ENCODE measurements around the gene UQCC3. TPM values are rescaled to one million over a fixed set of nuclear protein-coding genes. Genes with fewer than 3 reads are reported as not detected.

Gene UQCC3
- total RNA-seq, 1 experiment from 2014 or later, result 17.9 TPM

DNA sequence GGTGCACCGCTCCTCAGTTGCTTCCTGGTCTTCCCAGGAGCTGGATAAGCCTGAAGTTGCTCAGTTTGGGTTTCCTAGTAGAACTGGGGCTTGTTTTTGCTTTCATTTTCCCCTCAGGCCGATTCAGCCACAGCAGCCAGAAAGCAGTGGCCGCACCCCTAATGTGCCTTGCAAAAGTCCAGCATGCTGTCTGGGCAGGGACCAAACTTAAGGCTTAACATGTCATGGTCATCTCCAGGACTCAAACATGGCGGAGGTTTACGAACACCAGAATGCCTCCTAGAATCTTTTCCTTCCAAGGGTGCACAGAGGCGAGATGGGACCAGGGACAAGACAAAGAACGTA lies 38.5 kb downstream of the UQCC3 start (continued):
- TF ChIP-seq, protein P1, sequence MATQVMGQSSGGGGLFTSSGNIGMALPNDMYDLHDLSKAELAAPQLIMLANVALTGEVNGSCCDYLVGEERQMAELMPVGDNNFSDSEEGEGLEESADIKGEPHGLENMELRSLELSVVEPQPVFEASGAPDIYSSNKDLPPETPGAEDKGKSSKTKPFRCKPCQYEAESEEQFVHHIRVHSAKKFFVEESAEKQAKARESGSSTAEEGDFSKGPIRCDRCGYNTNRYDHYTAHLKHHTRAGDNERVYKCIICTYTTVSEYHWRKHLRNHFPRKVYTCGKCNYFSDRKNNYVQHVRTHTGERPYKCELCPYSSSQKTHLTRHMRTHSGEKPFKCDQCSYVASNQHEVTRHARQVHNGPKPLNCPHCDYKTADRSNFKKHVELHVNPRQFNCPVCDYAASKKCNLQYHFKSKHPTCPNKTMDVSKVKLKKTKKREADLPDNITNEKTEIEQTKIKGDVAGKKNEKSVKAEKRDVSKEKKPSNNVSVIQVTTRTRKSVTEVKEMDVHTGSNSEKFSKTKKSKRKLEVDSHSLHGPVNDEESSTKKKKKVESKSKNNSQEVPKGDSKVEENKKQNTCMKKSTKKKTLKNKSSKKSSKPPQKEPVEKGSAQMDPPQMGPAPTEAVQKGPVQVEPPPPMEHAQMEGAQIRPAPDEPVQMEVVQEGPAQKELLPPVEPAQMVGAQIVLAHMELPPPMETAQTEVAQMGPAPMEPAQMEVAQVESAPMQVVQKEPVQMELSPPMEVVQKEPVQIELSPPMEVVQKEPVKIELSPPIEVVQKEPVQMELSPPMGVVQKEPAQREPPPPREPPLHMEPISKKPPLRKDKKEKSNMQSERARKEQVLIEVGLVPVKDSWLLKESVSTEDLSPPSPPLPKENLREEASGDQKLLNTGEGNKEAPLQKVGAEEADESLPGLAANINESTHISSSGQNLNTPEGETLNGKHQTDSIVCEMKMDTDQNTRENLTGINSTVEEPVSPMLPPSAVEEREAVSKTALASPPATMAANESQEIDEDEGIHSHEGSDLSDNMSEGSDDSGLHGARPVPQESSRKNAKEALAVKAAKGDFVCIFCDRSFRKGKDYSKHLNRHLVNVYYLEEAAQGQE (IDR thresholded peaks at IDR 0.05; ENCODE audit: low read depth), result no peak
- TF ChIP-seq SRF (IDR thresholded peaks at IDR 0.05; ENCODE audit: low read depth) (no peak), SP1 (IDR thresholded peaks at IDR 0.05; ENCODE audit: low read depth) (no peak), CEBPB (IDR thresholded peaks at IDR 0.05; ENCODE audit: low read depth) (no peak), ZFX (IDR thresholded peaks at IDR 0.05) (no peak), RAD21 (IDR thresholded peaks at IDR 0.05; ENCODE audit: low read depth) (no peak), EGR1 (IDR thresholded peaks at IDR 0.05; ENCODE audit: low read depth) (no peak), ZNF274 (IDR thresholded peaks at IDR 0.05; ENCODE audit: low read depth, low read length) (no peak)

DNA sequence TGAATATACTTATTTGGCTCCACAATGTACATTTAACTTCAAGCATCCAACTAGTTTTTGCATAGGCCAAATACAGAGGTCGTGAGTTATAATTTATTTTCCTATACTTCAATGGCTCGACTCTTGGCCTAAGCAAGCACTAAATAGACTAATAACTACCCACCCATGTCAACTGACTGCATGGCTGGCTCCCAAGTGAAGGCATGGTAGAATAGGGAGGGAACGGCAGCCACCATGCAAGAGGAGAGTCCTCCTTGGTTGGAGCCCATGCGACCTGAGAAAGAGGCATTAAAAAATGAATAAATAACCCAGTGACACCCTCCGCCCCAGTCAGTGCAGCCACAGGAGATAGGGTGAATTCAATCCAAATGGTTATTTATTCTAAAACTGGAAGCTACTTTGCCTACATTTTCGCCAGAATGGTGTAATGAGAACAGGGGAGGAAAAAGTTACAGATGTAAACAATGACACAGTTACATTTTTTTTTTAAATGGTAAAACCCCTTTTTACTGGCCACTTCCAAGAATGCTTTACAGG lies 40.9 kb downstream of the UQCC3 start:
- Histone ChIP-seq H3K27me3 (ENCODE audit: insufficient read depth, low read length) (no peaks in the 10 kb centered on the region), H3K4me1 (ENCODE audit: control insufficient read depth in 1 of 2, insufficient read depth in 2 of 2, low read length in 2 of 2) (no peaks in the 10 kb centered on the region), H3K27ac (ENCODE audit: low read depth, low read length) (no peak overlapping the region), H3K36me3 (ENCODE audit: control insufficient read depth in 1 of 2, insufficient read depth in 2 of 2, low read length in 2 of 2) (peaks cover 51 to 68% of the 10 kb centered on the region in 2 experiments), H3K4me2 (ENCODE audit: low read length) (no peak overlapping the region), H3K9me2 (ENCODE audit: insufficient read depth) (no peaks in the 10 kb centered on the region), H3K9me3 (ENCODE audit: control insufficient read depth in 1 of 2, insufficient read depth in 1 of 2, low read depth in 1 of 2, low read length in 2 of 2) (no peaks in the 10 kb centered on the region), H3K79me2 (ENCODE audit: insufficient read depth, low read length) (peaks cover 40% of the 10 kb centered on the region), H3K4me3 (replicated peaks in 1 of 2; ENCODE audit: low read depth in 1 of 2, low read length in 2 of 2) (no peak overlapping the region), H3K9ac (ENCODE audit: low read length) (no peak overlapping the region), H2AFZ (ENCODE audit: low read depth, low read length, poor library complexity, severe bottlenecking) (no peak overlapping the region), H4K20me1 (ENCODE audit: insufficient read depth) (no peaks in the 10 kb centered on the region)
- ChIA-PET CTCF (no interaction called here), RAD21 (ENCODE audit: low non-redundant PET in 1 of 2, low total read pairs in 2 of 2, uncharacterized antibody in 2 of 2, unreplicated experiment in 2 of 2) (no interaction called here), POLR2A (no interaction called here)
- BruUV-seq (replicated peaks), result no TSS peak
- intact Hi-C loops (cut with micrococcal nuclease), result no loop called here
- ATAC-seq (no peak), DNase-seq (ENCODE audit: low read depth, low spot score) (no peak)
- TF ChIP-seq, protein P2, sequence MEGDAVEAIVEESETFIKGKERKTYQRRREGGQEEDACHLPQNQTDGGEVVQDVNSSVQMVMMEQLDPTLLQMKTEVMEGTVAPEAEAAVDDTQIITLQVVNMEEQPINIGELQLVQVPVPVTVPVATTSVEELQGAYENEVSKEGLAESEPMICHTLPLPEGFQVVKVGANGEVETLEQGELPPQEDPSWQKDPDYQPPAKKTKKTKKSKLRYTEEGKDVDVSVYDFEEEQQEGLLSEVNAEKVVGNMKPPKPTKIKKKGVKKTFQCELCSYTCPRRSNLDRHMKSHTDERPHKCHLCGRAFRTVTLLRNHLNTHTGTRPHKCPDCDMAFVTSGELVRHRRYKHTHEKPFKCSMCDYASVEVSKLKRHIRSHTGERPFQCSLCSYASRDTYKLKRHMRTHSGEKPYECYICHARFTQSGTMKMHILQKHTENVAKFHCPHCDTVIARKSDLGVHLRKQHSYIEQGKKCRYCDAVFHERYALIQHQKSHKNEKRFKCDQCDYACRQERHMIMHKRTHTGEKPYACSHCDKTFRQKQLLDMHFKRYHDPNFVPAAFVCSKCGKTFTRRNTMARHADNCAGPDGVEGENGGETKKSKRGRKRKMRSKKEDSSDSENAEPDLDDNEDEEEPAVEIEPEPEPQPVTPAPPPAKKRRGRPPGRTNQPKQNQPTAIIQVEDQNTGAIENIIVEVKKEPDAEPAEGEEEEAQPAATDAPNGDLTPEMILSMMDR (IDR thresholded peaks at IDR 0.05 in 2 of 3, conservative IDR thresholded peaks at IDR 0.05 in 1 of 3; ENCODE audit: borderline replicate concordance in 1 of 3, insufficient read depth in 1 of 3, low read depth in 2 of 3, low read length in 2 of 3), result no peak
- no peak for TF ChIP-seq ZFX (IDR thresholded peaks at IDR 0.05)
- TF ChIP-seq CEBPB (IDR thresholded peaks at IDR 0.05; ENCODE audit: low read depth), result no peak
- TF ChIP-seq ELF1 (IDR thresholded peaks at IDR 0.05; ENCODE audit: borderline replicate concordance, low read depth), result no peak
- TF ChIP-seq, protein P1 (IDR thresholded peaks at IDR 0.05; ENCODE audit: low read depth), result no peak
- TF ChIP-seq EZH2 (IDR thresholded peaks at IDR 0.05), result no peak
- no peak for TF ChIP-seq SP1 (IDR thresholded peaks at IDR 0.05; ENCODE audit: low read depth)
- no peak for TF ChIP-seq SRF (IDR thresholded peaks at IDR 0.05; ENCODE audit: low read depth)
- TF ChIP-seq, protein P3, sequence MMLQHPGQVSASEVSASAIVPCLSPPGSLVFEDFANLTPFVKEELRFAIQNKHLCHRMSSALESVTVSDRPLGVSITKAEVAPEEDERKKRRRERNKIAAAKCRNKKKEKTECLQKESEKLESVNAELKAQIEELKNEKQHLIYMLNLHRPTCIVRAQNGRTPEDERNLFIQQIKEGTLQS (IDR thresholded peaks at IDR 0.05), result no peak
- no peak for TF ChIP-seq JUND (IDR thresholded peaks at IDR 0.05)
- no peak for TF ChIP-seq CBX3 (IDR thresholded peaks at IDR 0.05; ENCODE audit: low read depth)
- no peak for TF ChIP-seq FOSL1 (IDR thresholded peaks at IDR 0.05; ENCODE audit: low read depth)
- TF ChIP-seq YY1 (IDR thresholded peaks at IDR 0.05; ENCODE audit: extremely low read depth, insufficient replicate concordance, low read depth, low read length), result no peak
- TF ChIP-seq, protein P4, sequence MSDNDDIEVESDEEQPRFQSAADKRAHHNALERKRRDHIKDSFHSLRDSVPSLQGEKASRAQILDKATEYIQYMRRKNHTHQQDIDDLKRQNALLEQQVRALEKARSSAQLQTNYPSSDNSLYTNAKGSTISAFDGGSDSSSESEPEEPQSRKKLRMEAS (IDR thresholded peaks at IDR 0.05), result no peak

All from HCT116 (cell line).